SK-N-SH (cell line): Measurements from ENCODE around the gene FAM240A. TPM values are rescaled to one million over a fixed set of nuclear protein-coding genes. Genes with fewer than 3 reads are reported as not detected.

Source experiments
- CTCF ChIA-PET: fragments of 300-600, 350-600 bp; formaldehyde crosslinking; extraction: SDS; loops from one replicate; lab custom pipeline; 2021; lab: Yijun Ruan, JAX
- POLR2A ChIA-PET: fragments of 350-600 bp; sonication (Branson Sonifier 250); formaldehyde crosslinking; extraction: SDS; loops from one replicate; lab custom pipeline; 2020; ENCODE audit warnings: antibody characterized with exemption, inconsistent platforms; lab: Yijun Ruan, JAX
- DNase-seq: peaks from one replicate; pipeline ENCODE4 v3.0.0; 2012
- H2AFZ ChIP-seq: fragments of 200-600 bp; sonication (generic); 2 replicates; pipeline ENCODE4 v1.8.1; 2016; ENCODE audit warnings: antibody characterized with exemption, mild to moderate bottlenecking, low read depth
- H3F3A ChIP-seq: fragments of 200-600 bp; sonication (generic); replicated peaks from 2 replicates; pipeline ENCODE3; 2016; ENCODE audit warnings: antibody characterized with exemption, mild to moderate bottlenecking; ENCODE audit not compliant: insufficient read depth
- H3K27ac ChIP-seq, 2 experiments: fragments of 200-500 bp in 1 of 2; fragments of 200-600 bp in 1 of 2; sonication (Bioruptor generic) in 1 of 2; sonication (generic), shearing (Covaris generic) in 1 of 2; 2 replicates each; pipeline versions ENCODE4 v1.5.1 to v1.6.1; 2014 to 2016; ENCODE audit warnings: low read depth in 2 of 2, inconsistent platforms in 1 of 2, low read length in 1 of 2, mild to moderate bottlenecking in 1 of 2, mixed read lengths in 1 of 2
- H3K27me3 ChIP-seq: fragments of 200-600 bp; sonication (generic), shearing (Covaris generic); 2 replicates; pipeline ENCODE4 v1.6.1; 2016; ENCODE audit warnings: mixed run types; ENCODE audit not compliant: insufficient read depth
- H3K36me3 ChIP-seq, 2 experiments: fragments of 200-500 bp in 1 of 2; fragments of 200-600 bp in 1 of 2; sonication (Bioruptor generic) in 1 of 2; sonication (generic) in 1 of 2; replicated peaks in 1 of 2; 2 replicates each; pipeline versions ENCODE3 to v1.5.1; 2014 to 2016; ENCODE audit warnings: low read length in 1 of 2, mild to moderate bottlenecking in 1 of 2; ENCODE audit not compliant: insufficient read depth in 2 of 2, control insufficient read depth in 1 of 2
- H3K4me1 ChIP-seq, 2 experiments: fragments of 200-500 bp in 1 of 2; fragments of 200-600 bp in 1 of 2; sonication (Bioruptor generic) in 1 of 2; sonication (generic), shearing (Covaris generic) in 1 of 2; 2 replicates each; pipeline versions ENCODE4 v1.5.1 to v1.6.1; 2014 to 2016; ENCODE audit warnings: low read depth in 1 of 2, low read length in 1 of 2, mixed run types in 1 of 2; ENCODE audit not compliant: insufficient read depth in 2 of 2, control insufficient read depth in 1 of 2
- H3K4me2 ChIP-seq: fragments of 200-600 bp; sonication (generic), shearing (Covaris generic); 2 replicates; pipeline ENCODE4 v1.6.1; 2017; ENCODE audit warnings: mixed run types
- H3K4me3 ChIP-seq, 2 experiments: fragments of 200-500 bp in 1 of 2; fragments of 200-600 bp in 1 of 2; sonication (Bioruptor generic) in 1 of 2; sonication (generic), shearing (Covaris generic) in 1 of 2; 2 replicates each; pipeline versions ENCODE4 v1.5.1 to v1.8.1; 2014 to 2016; ENCODE audit warnings: low read depth in 2 of 2, inconsistent platforms in 1 of 2, low read length in 1 of 2, mild to moderate bottlenecking in 1 of 2, mixed read lengths in 1 of 2, moderate library complexity in 1 of 2
- H3K79me2 ChIP-seq: fragments of 200-600 bp; sonication (generic); 2 replicates; pipeline ENCODE4 v1.8.1; 2017; ENCODE audit warnings: mild to moderate bottlenecking; ENCODE audit not compliant: insufficient read depth
- H3K9ac ChIP-seq: fragments of 200-600 bp; sonication (generic); 2 replicates; pipeline ENCODE4 v1.6.1; 2017; ENCODE audit warnings: mixed run types
- H3K9me2 ChIP-seq: fragments of 200-600 bp; sonication (generic); 2 replicates; pipeline ENCODE4 v1.6.1; 2017; ENCODE audit warnings: mixed run types
- H3K9me3 ChIP-seq: fragments of 200-600 bp; sonication (generic); 2 replicates; pipeline ENCODE4 v1.6.1; 2017; ENCODE audit warnings: mixed run types, mild to moderate bottlenecking, moderate library complexity
- H4K20me1 ChIP-seq: fragments of 200-600 bp; sonication (generic); 2 replicates; pipeline ENCODE4 v1.6.1; 2017; ENCODE audit warnings: mild to moderate bottlenecking, mixed run types; ENCODE audit not compliant: insufficient read depth
- EP300 ChIP-seq, 2 experiments: IDR thresholded peaks; 2 replicates each; pipeline versions ENCODE4 v1.4.0 to v1.6.1; 2012; ENCODE audit warnings: borderline replicate concordance in 1 of 2, low read depth in 1 of 2, low read length in 1 of 2
- FOSL2 ChIP-seq: IDR thresholded peaks from 2 replicates; pipeline ENCODE4 v1.4.0; 2012; ENCODE audit warnings: low read depth, mild to moderate bottlenecking, moderate library complexity, borderline replicate concordance
- FOXJ3 ChIP-seq: sonication (generic); formaldehyde crosslinking; IDR thresholded peaks from 2 replicates; pipeline ENCODE4 v1.5.1; 2020; ENCODE audit warnings: mild to moderate bottlenecking, missing genetic modification reagents
- FOXM1 ChIP-seq: IDR thresholded peaks from 2 replicates; pipeline ENCODE4 v1.4.0; 2012; ENCODE audit warnings: low read depth, mild to moderate bottlenecking
- GABPA ChIP-seq: IDR thresholded peaks from 2 replicates; pipeline ENCODE4 v1.4.0; 2012; ENCODE audit warnings: low read depth, mild to moderate bottlenecking
- NRF1 ChIP-seq: IDR thresholded peaks from 2 replicates; pipeline ENCODE4 v1.6.1; 2012; ENCODE audit warnings: low read depth, mild to moderate bottlenecking, low read length
- POLR2AphosphoS5 ChIP-seq: IDR thresholded peaks from 2 replicates; pipeline ENCODE4 v1.6.1; 2012; ENCODE audit warnings: low read depth, low read length
- RAD21 ChIP-seq: IDR thresholded peaks from 2 replicates; pipeline ENCODE4 v1.6.1; 2012; ENCODE audit warnings: mild to moderate bottlenecking, low read length
- SMC3 ChIP-seq: IDR thresholded peaks from 2 replicates; pipeline ENCODE4 v1.6.1; 2012; ENCODE audit warnings: low read depth, low read length, improper control_type of control experiment
- TAF1 ChIP-seq: IDR thresholded peaks from 2 replicates; pipeline ENCODE4 v1.6.1; 2012; ENCODE audit warnings: low read depth, mild to moderate bottlenecking, low read length, moderate library complexity, borderline replicate concordance
- WGBS: methylation state at CpG from one replicate; pipeline ENCODE4 v1.1.6; 2017; ENCODE audit warnings: low lambda C conversion rate; 5-methylcytosine and 5-hydroxymethylcytosine counted together
- polyA plus RNA-seq, 3 experiments: library from polyadenylated mRNA; depleted of rRNA; stranded (reverse); fragments of >200 nt; gene quantifications; 2 replicates each; pipeline ENCODE4 v1.2.3, GENCODE V29; 2012
- TF ChIP-seq, protein P1 (sequence below): fragments of 150-350 bp; IDR thresholded peaks from 2 replicates; pipeline ENCODE4 v1.6.1; 2016; ENCODE audit warnings: mild to moderate bottlenecking, low read depth, low read length
- TF ChIP-seq, protein P2 (sequence below): fragments of 150-350 bp; IDR thresholded peaks from 2 replicates; pipeline ENCODE4 v1.6.1; 2017; ENCODE audit warnings: antibody characterized with exemption, low read length, low read depth, borderline replicate concordance
- TF ChIP-seq, protein P3 (sequence below): fragments of 200-600 bp; sonication (generic); IDR thresholded peaks from 2 replicates; pipeline ENCODE4 v1.6.1; 2017; ENCODE audit warnings: antibody characterized with exemption, mild to moderate bottlenecking, moderate library complexity

Gene FAM240A
- polyA plus RNA-seq, 1 of the 3 experiments (the other 2 are of a cell fraction): not detected

DNA sequence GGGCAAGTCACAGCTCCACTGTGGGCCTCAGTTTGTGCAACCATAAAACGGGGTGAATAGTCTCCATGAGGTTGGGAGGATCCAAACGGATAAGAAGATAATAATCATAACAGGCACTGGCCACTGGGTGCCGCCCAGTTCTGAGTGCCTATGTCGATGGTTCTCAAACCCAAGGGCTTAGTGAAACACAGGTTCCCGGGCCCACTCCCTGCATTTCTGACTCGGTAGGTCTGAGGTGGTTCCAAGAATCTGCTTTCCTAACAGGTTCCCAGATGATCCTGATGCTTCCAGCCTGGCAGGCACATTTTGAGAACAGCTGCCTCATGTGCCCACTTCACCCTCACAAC is 60.0 kb downstream of the FAM240A start:
- Histone ChIP-seq H3K9me3 (no peaks in the 10 kb centered on the region), H3K4me3 (no peak overlapping the region), H2AFZ (no peak overlapping the region), H3K4me1 (peaks cover 0 to 11% of the 10 kb centered on the region in 2 experiments; a peak in 1 of 4 replicates), H3K27ac (no peak overlapping the region), H3F3A (no peaks in the 10 kb centered on the region), H3K36me3 (no peaks in the 10 kb centered on the region), H3K9ac (no peak overlapping the region), H3K9me2 (no peaks in the 10 kb centered on the region), H3K4me2 (no peak overlapping the region), H3K27me3 (no peaks in the 10 kb centered on the region), H3K79me2 (no peaks in the 10 kb centered on the region), H4K20me1 (no peaks in the 10 kb centered on the region)
- CTCF ChIA-PET: interaction anchor here (0.6 to 5.4 kb wide), 6 partner anchors 13 to 252 kb away, joined by 3 to 24 read pairs (median 4); no protein-coding TSS in a partner anchor
- no peak for DNase-seq
- WGBS: 54% methylated on average over 6 of the region's 6 CpGs
- POLR2A ChIA-PET: no interaction called here
- TF ChIP-seq, protein P1, sequence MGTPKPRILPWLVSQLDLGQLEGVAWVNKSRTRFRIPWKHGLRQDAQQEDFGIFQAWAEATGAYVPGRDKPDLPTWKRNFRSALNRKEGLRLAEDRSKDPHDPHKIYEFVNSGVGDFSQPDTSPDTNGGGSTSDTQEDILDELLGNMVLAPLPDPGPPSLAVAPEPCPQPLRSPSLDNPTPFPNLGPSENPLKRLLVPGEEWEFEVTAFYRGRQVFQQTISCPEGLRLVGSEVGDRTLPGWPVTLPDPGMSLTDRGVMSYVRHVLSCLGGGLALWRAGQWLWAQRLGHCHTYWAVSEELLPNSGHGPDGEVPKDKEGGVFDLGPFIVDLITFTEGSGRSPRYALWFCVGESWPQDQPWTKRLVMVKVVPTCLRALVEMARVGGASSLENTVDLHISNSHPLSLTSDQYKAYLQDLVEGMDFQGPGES: no peak
- TF ChIP-seq NRF1: no peak
- TF ChIP-seq RAD21: no peak
- TF ChIP-seq, protein P2, sequence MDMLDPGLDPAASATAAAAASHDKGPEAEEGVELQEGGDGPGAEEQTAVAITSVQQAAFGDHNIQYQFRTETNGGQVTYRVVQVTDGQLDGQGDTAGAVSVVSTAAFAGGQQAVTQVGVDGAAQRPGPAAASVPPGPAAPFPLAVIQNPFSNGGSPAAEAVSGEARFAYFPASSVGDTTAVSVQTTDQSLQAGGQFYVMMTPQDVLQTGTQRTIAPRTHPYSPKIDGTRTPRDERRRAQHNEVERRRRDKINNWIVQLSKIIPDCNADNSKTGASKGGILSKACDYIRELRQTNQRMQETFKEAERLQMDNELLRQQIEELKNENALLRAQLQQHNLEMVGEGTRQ: no peak
- no peak for TF ChIP-seq TAF1
- TF ChIP-seq, protein P3, sequence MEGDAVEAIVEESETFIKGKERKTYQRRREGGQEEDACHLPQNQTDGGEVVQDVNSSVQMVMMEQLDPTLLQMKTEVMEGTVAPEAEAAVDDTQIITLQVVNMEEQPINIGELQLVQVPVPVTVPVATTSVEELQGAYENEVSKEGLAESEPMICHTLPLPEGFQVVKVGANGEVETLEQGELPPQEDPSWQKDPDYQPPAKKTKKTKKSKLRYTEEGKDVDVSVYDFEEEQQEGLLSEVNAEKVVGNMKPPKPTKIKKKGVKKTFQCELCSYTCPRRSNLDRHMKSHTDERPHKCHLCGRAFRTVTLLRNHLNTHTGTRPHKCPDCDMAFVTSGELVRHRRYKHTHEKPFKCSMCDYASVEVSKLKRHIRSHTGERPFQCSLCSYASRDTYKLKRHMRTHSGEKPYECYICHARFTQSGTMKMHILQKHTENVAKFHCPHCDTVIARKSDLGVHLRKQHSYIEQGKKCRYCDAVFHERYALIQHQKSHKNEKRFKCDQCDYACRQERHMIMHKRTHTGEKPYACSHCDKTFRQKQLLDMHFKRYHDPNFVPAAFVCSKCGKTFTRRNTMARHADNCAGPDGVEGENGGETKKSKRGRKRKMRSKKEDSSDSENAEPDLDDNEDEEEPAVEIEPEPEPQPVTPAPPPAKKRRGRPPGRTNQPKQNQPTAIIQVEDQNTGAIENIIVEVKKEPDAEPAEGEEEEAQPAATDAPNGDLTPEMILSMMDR: no peak
- no peak for TF ChIP-seq FOXJ3 (CRISPR knock-in tag)
- TF ChIP-seq EP300 (IDR thresholded peaks at IDR 0.05; ENCODE audit: borderline replicate concordance in 1 of 2, low read depth in 1 of 2, low read length in 1 of 2): no peak
- no peak for TF ChIP-seq FOSL2
- TF ChIP-seq, all 33 proteins: peak for 0

DNA sequence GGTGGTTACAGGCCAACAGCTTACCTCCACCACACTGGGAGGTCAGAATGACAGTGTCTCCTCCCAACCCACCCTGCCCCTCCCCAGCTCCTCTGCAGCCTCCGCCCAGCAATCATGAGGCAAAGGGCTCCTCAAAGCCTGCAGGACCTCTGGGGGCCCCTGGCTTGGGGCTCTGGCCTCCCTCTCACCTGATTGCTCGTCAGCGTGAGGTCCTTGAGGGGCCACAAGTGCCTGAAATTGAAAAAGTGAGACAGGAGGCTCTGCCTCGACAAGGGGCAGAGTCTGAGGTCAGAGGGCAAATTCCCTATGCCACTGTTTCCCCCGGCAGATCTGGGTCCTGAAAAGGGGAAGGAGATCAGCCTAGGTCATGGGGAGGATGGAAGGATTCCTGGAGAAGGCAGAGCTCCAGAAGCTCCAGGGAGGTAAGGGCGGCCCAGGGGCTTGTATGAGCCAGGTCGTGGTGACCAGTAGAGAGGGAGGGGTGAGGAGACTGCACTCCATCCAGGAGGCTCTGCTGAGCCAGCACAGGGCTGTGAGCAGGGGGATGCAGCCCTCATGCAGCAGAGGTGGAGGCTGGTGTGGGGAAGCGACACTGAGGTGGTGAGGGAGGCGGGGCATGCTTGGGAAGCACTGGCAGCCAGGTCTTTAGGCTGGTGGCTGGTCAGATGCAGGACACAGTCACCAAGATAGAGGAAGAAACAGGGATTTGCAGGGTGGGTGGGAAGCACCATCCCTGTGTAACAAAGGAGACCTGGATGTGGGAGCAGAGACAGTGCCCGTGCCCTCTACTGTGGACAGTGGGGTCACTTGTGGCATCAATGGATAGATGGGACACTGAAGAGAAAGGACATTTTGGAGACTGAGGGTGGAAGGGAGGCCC is 61.1 kb downstream of the FAM240A start:
- Histone ChIP-seq H3K9me2 (no peaks in the 10 kb centered on the region), H4K20me1 (no peaks in the 10 kb centered on the region), H3K79me2 (no peaks in the 10 kb centered on the region), H3K4me1 (peaks cover 0 to 9% of the 10 kb centered on the region in 2 experiments; a peak in 1 of 4 replicates), H3K9ac (no peak overlapping the region), H3K9me3 (no peaks in the 10 kb centered on the region), H3K36me3 (no peaks in the 10 kb centered on the region), H3F3A (no peaks in the 10 kb centered on the region), H3K27ac (no peak overlapping the region), H3K4me2 (no peak overlapping the region), H3K4me3 (no peak overlapping the region), H2AFZ (no peak overlapping the region), H3K27me3 (no peaks in the 10 kb centered on the region)
- POLR2A ChIA-PET: no interaction called here
- CTCF ChIA-PET: interaction anchor here (0.8 to 5.4 kb wide), 9 partner anchors 9 to 236 kb away, joined by 3 to 24 read pairs (median 3); no protein-coding TSS in a partner anchor
- TF ChIP-seq GABPA (no peak), FOXM1 (no peak), SMC3 (no peak), NRF1 (no peak), TAF1 (no peak), POLR2AphosphoS5 (no peak)
- TF ChIP-seq, protein P1: no peak
- 60% methylated on average over 9 of the region's 10 CpGs for WGBS
- no peak for DNase-seq
